H9 (cell line): Measurements from ENCODE around the gene NRXN2. TPM values are rescaled to one million over a fixed set of nuclear protein-coding genes. Genes with fewer than 3 reads are reported as not detected.

ENCODE experiments used
- DNase-seq: peaks from one replicate; pipeline ENCODE4 v3.0.0-alpha.2; 2017
- H2AFZ ChIP-seq: one replicate; pipeline ENCODE4 v1.6.1; 2013; ENCODE audit warnings: mild to moderate bottlenecking, low read length, control low read depth, moderate library complexity
- H2AK5ac ChIP-seq: 2 replicates; pipeline ENCODE4 v1.6.1; 2013; ENCODE audit warnings: low read length, control low read depth, mixed read lengths; ENCODE audit not compliant: insufficient read length
- H2BK120ac ChIP-seq: one replicate; pipeline ENCODE4 v1.6.1; 2013; ENCODE audit warnings: low read depth, mild to moderate bottlenecking, low read length, control low read depth, inconsistent platforms; ENCODE audit not compliant: poor library complexity, severe bottlenecking
- H2BK12ac ChIP-seq: 2 replicates; pipeline ENCODE4 v1.6.1; 2013; ENCODE audit warnings: low read length, control low read depth, mixed read lengths, low read depth; ENCODE audit not compliant: insufficient read length
- H2BK15ac ChIP-seq: 2 replicates; pipeline ENCODE4 v1.6.1; 2013; ENCODE audit warnings: low read depth, low read length, control low read depth
- H2BK20ac ChIP-seq: one replicate; pipeline ENCODE4 v1.6.1; 2013; ENCODE audit warnings: low read depth, mild to moderate bottlenecking, low read length, control low read depth, inconsistent platforms; ENCODE audit not compliant: poor library complexity, severe bottlenecking
- H2BK5ac ChIP-seq: 2 replicates; pipeline ENCODE4 v1.6.1; 2013; ENCODE audit warnings: low read length, control low read depth, mixed read lengths; ENCODE audit not compliant: insufficient read length
- H3K14ac ChIP-seq: 2 replicates; pipeline ENCODE4 v1.6.1; 2013; ENCODE audit warnings: low read length, control low read depth; ENCODE audit not compliant: insufficient read depth
- H3K18ac ChIP-seq: 2 replicates; pipeline ENCODE4 v1.6.1; 2013; ENCODE audit warnings: low read depth, mild to moderate bottlenecking, mixed read lengths, low read length, control low read depth; ENCODE audit not compliant: insufficient read length
- H3K23ac ChIP-seq: 2 replicates; pipeline ENCODE4 v1.6.1; 2013; ENCODE audit warnings: low read length, control low read depth, mixed read lengths, low read depth; ENCODE audit not compliant: insufficient read length
- H3K23me2 ChIP-seq: 2 replicates; pipeline ENCODE4 v1.6.1; 2013; ENCODE audit warnings: low read depth, mild to moderate bottlenecking, mixed read lengths, low read length, control low read depth; ENCODE audit not compliant: insufficient read length, poor library complexity, severe bottlenecking
- H3K27ac ChIP-seq: 2 replicates; pipeline ENCODE4 v1.5.1; 2013; ENCODE audit warnings: low read length, control low read depth, mixed read lengths, low read depth; ENCODE audit not compliant: insufficient read length
- H3K27me3 ChIP-seq: 2 replicates; pipeline ENCODE4 v1.6.1; 2013; ENCODE audit warnings: low read length, control low read depth, inconsistent platforms; ENCODE audit not compliant: insufficient read depth
- H3K4ac ChIP-seq: 2 replicates; pipeline ENCODE4 v1.6.1; 2013; ENCODE audit warnings: low read depth, mild to moderate bottlenecking, control low read depth, inconsistent platforms, low read length, moderate library complexity
- H3K4me1 ChIP-seq: 2 replicates; pipeline ENCODE4 v1.6.1; 2013; ENCODE audit warnings: low read length, control low read depth, inconsistent platforms; ENCODE audit not compliant: insufficient read depth
- H3K4me2 ChIP-seq: 2 replicates; pipeline ENCODE4 v1.6.1; 2013; ENCODE audit warnings: low read length, control low read depth, mixed read lengths; ENCODE audit not compliant: insufficient read length, insufficient read depth
- H3K56ac ChIP-seq: 2 replicates; pipeline ENCODE4 v1.6.1; 2013; ENCODE audit warnings: low read depth, mild to moderate bottlenecking, mixed read lengths, low read length, control low read depth; ENCODE audit not compliant: insufficient read length
- H3K79me1 ChIP-seq: 2 replicates; pipeline ENCODE4 v1.6.1; 2013; ENCODE audit warnings: low read depth, mild to moderate bottlenecking, moderate library complexity, low read length, control low read depth, inconsistent platforms; ENCODE audit not compliant: insufficient read depth, poor library complexity, severe bottlenecking
- H3K79me2 ChIP-seq: 2 replicates; pipeline ENCODE4 v1.6.1; 2013; ENCODE audit warnings: low read length, control low read depth, inconsistent platforms; ENCODE audit not compliant: insufficient read depth
- H3K9ac ChIP-seq: 2 replicates; pipeline ENCODE4 v1.6.1; 2013; ENCODE audit warnings: low read length, control low read depth, mixed read lengths; ENCODE audit not compliant: insufficient read length; ENCODE audit errors: extremely low read depth
- H3K9me3 ChIP-seq: one replicate; pipeline ENCODE4 v1.6.1; 2013; ENCODE audit warnings: low read depth, low read length, inconsistent platforms; ENCODE audit not compliant: control insufficient read depth
- H3T11ph ChIP-seq: one replicate; pipeline ENCODE4 v1.6.1; 2013; ENCODE audit warnings: mild to moderate bottlenecking, low read length, control low read depth, inconsistent platforms
- H4K20me1 ChIP-seq: one replicate; pipeline ENCODE4 v1.6.1; 2013; ENCODE audit not compliant: control insufficient read depth, insufficient read length, insufficient read depth
- H4K5ac ChIP-seq: 2 replicates; pipeline ENCODE4 v1.6.1; 2013; ENCODE audit warnings: low read depth, mild to moderate bottlenecking, mixed read lengths, low read length, control low read depth; ENCODE audit not compliant: insufficient read length
- H4K8ac ChIP-seq: replicated peaks from 2 replicates; pipeline ENCODE4 v1.6.1; 2013; ENCODE audit warnings: low read length, control low read depth, mixed read lengths, low read depth; ENCODE audit not compliant: insufficient read length
- H4K91ac ChIP-seq: 2 replicates; pipeline ENCODE4 v1.6.1; 2013; ENCODE audit warnings: low read depth, mild to moderate bottlenecking, moderate library complexity, mixed read lengths, low read length, control low read depth; ENCODE audit not compliant: insufficient read length
- H3K27ac Mint-ChIP-seq, 3 experiments: 2 replicates in 2 of 3; 3 replicates in 1 of 3; pipeline ENCODE4 v1.8.0; 2020 to 2021; ENCODE audit warnings: mixed read lengths in 3 of 3, mild to moderate bottlenecking in 1 of 3, moderate library complexity in 1 of 3
- H3K27me3 Mint-ChIP-seq: 2 replicates; pipeline ENCODE4 v1.8.0; 2021; ENCODE audit warnings: low read depth, mild to moderate bottlenecking, moderate library complexity, mixed read lengths
- H3K36me3 Mint-ChIP-seq, 3 experiments: 2 replicates in 2 of 3; 3 replicates in 1 of 3; pipeline ENCODE4 v1.8.0; 2020 to 2021; ENCODE audit warnings: low read depth in 3 of 3, mixed read lengths in 3 of 3; ENCODE audit not compliant: insufficient read depth in 1 of 3
- H3K4me1 Mint-ChIP-seq, 2 experiments: 2 replicates each; pipeline ENCODE4 v1.8.0; 2020; ENCODE audit warnings: mixed read lengths in 2 of 2
- H3K4me3 Mint-ChIP-seq, 2 experiments: 2 replicates in 1 of 2; 3 replicates in 1 of 2; pipeline ENCODE4 v1.8.0; 2020 to 2021; ENCODE audit warnings: mild to moderate bottlenecking in 2 of 2, mixed read lengths in 2 of 2, moderate library complexity in 1 of 2
- H3K9me3 Mint-ChIP-seq, 2 experiments: 2 replicates in 1 of 2; 3 replicates in 1 of 2; pipeline ENCODE4 v1.8.0; 2020; ENCODE audit warnings: mild to moderate bottlenecking in 2 of 2, mixed read lengths in 2 of 2, moderate library complexity in 1 of 2
- WGBS: extraction: QIAGEN DNeasy Blood & Tissue Kit; methylation state at CpG from one replicate; pipeline ENCODE4 v1.1.7; 2013; ENCODE audit warnings: missing lambda C conversion rate, low lambda C conversion rate, mixed read lengths; ENCODE audit not compliant: insufficient read length; ENCODE audit errors: extremely low coverage; 5-methylcytosine and 5-hydroxymethylcytosine counted together
- total RNA-seq: library from RNA; stranded (reverse); gene quantifications from 2 replicates; pipeline ENCODE4 v1.2.1, GENCODE V29; 2021
- TF ChIP-seq, protein P1 (sequence below): fragments of 200-600 bp; sonication (generic); conservative IDR thresholded peaks from 3 replicates; pipeline ENCODE4 v1.8.0; 2021; ENCODE audit warnings: antibody characterized with exemption, mild to moderate bottlenecking

Gene NRXN2
- total RNA-seq, 1 experiment from 2014 or later, result 3.9 TPM

DNA sequence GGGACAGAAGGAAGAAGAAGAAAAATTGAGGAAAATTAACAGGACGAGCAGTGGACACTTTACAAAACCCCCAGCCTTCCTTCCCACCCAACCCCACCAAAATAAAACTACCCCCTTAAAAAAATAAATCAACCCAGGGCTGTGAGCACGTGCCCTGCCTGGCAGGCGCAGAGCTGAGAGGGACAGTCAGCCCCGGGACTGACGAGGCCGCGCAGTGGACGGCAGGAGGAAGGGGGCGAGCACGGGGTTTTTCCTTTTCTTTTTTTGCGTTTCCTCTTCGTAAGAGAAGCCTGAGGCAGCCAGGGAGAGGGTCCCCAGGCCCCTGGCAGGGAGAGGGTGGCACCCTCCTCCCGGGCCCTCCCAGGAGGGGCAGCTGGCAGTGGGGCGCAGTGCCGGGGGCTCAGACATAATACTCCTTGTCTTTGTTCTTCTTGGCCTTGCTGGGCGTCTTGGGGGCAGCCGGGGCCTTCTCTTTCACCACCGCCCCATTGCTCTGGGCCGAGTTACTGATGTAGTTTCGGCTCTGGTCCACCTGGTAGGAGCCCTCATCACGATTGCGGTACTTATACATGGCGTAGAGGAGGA, 116.1 kb downstream of the NRXN2 start:
- TF ChIP-seq, protein P1, sequence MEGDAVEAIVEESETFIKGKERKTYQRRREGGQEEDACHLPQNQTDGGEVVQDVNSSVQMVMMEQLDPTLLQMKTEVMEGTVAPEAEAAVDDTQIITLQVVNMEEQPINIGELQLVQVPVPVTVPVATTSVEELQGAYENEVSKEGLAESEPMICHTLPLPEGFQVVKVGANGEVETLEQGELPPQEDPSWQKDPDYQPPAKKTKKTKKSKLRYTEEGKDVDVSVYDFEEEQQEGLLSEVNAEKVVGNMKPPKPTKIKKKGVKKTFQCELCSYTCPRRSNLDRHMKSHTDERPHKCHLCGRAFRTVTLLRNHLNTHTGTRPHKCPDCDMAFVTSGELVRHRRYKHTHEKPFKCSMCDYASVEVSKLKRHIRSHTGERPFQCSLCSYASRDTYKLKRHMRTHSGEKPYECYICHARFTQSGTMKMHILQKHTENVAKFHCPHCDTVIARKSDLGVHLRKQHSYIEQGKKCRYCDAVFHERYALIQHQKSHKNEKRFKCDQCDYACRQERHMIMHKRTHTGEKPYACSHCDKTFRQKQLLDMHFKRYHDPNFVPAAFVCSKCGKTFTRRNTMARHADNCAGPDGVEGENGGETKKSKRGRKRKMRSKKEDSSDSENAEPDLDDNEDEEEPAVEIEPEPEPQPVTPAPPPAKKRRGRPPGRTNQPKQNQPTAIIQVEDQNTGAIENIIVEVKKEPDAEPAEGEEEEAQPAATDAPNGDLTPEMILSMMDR, result no peak
- Mint-ChIP-seq H3K9me3 (no peaks in the 10 kb centered on the region), H3K27me3 (peaks cover 13% of the 10 kb centered on the region), H3K4me3 (no peak overlapping the region), H3K27ac (peak overlapping the region in 1 of 3 experiments; percentile 30; a peak in 2 of 7 replicates), H3K36me3 (no peaks in the 10 kb centered on the region), H3K4me1 (peaks cover 5 to 27% of the 10 kb centered on the region in 2 experiments)
- H3K9me3 ChIP-seq, result no peaks in the 10 kb centered on the region
- no peak overlapping the region for H3K14ac ChIP-seq
- H2BK5ac ChIP-seq, result no peak overlapping the region
- H2AK5ac ChIP-seq, result no peak overlapping the region
- no peaks in the 10 kb centered on the region for H3K4me1 ChIP-seq
- H3T11ph ChIP-seq, result no peak overlapping the region
- H3K23ac ChIP-seq, result no peak overlapping the region
- no peaks in the 10 kb centered on the region for H3K23me2 ChIP-seq
- no peak overlapping the region for H4K5ac ChIP-seq
- H4K91ac ChIP-seq, result no peak overlapping the region
- no CpG with 5 or more reads among the region's 23 CpGs for WGBS
- H3K18ac ChIP-seq, result no peak overlapping the region
- no peak overlapping the region for H2BK15ac ChIP-seq
- no peaks in the 10 kb centered on the region for H3K27me3 ChIP-seq
- no peak overlapping the region for H3K56ac ChIP-seq
- H2AFZ ChIP-seq, result no peak overlapping the region
- no peak overlapping the region for H2BK12ac ChIP-seq
- H3K4ac ChIP-seq, result no peak overlapping the region
- H3K4me2 ChIP-seq, result no peak overlapping the region
- no peaks in the 10 kb centered on the region for H4K20me1 ChIP-seq
- no peak overlapping the region for H3K27ac ChIP-seq
- H2BK20ac ChIP-seq, result no peak overlapping the region
- no peak overlapping the region for H2BK120ac ChIP-seq
- no peak overlapping the region for H3K9ac ChIP-seq
- DNase-seq, result no peak
- no peak overlapping the region for H4K8ac ChIP-seq
- H3K79me1 ChIP-seq, result no peaks in the 10 kb centered on the region
- no peaks in the 10 kb centered on the region for H3K79me2 ChIP-seq
